GM23248 (cell line): Measurements from ENCODE around the gene FBXW11.

Source experiments
- EZH2 ChIP-seq: fragments of 200-600 bp; sonication (generic); IDR thresholded peaks from 2 replicates; pipeline ENCODE4 v1.6.1; 2018; ENCODE audit warnings: antibody characterized with exemption, mild to moderate bottlenecking; ENCODE audit not compliant: insufficient read depth, poor library complexity, severe bottlenecking
- EZH2phosphoT487 ChIP-seq: fragments of 200-600 bp; sonication (generic); IDR thresholded peaks from 2 replicates; pipeline ENCODE4 v1.6.1; 2018; ENCODE audit warnings: antibody characterized with exemption, moderate library complexity, mild to moderate bottlenecking, low read depth; ENCODE audit not compliant: insufficient read depth

DNA sequence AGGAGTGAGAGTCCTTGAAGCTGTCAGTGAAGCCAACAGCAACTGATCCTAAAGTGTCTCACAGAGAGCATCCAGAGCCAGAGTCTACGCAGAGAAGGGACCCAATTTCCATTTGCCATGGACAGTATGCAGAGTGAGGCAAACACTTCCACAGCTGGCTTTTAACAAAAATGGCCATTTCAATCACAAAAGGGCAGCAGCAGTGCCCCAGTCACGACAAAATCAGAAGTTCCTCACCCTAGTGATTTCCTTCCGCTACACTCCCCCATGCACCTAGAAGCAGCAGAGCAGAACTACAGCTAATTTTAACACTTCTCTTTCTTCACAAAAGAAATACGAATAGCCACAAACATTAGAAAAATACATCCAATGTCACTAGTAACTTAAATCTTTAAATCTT is 27.9 kb downstream of the FBXW11 start:
- TF ChIP-seq EZH2 (no peak), EZH2phosphoT487 (no peak)
